ENCODE data around the gene ELP2. TPM values are rescaled to one million over a fixed set of nuclear protein-coding genes. Genes with fewer than 3 reads are reported as not detected.
A peak's percentile ranks its signal among the peaks of the same experiment; 100 is the strongest.
"Not testable (repeated sequence)": the region's sequence is repeated elsewhere in the genome, so short reads cannot be mapped to it uniquely, and the experiment has no call there.

Gene ELP2
- total RNA-seq (10 to 100 TPM; 27.4 to 80.5 (median 65.9) TPM), polyA plus RNA-seq (100 to 1,000 TPM in 1 of 3 donors, 10 to 100 TPM in 2; 52.4 to 150 (median 97.4) TPM)
- long read RNA-seq, donor 1, full-length matches to known transcripts = 13 of 13 reads
- long read RNA-seq, donor 1, partial matches to known transcripts = 0 of 13 reads
- long read RNA-seq, donor 1, other reads (novel, unspliced or antisense) = 0 of 13 reads
- long read RNA-seq, donor 2, full-length matches to known transcripts = 11 of 11 reads
- long read RNA-seq, donor 2, partial matches to known transcripts = 0 of 11 reads
- long read RNA-seq, donor 2, other reads (novel, unspliced or antisense) = 0 of 11 reads
- long read RNA-seq, donor 3, full-length matches to known transcripts = 7 of 25 reads
- long read RNA-seq, donor 3, partial matches to known transcripts = 18 of 25 reads
- long read RNA-seq, donor 3, other reads (novel, unspliced or antisense) = 0 of 25 reads
- long read RNA-seq, donor 4, full-length matches to known transcripts = 17 of 25 reads
- long read RNA-seq, donor 4, partial matches to known transcripts = 2 of 25 reads
- long read RNA-seq, donor 4, other reads (novel, unspliced or antisense) = 6 of 25 reads
- long read RNA-seq, donor 5, full-length matches to known transcripts = 72 of 90 reads
- long read RNA-seq, donor 5, partial matches to known transcripts = 3 of 90 reads
- long read RNA-seq, donor 5, other reads (novel, unspliced or antisense) = 15 of 90 reads
- long read RNA-seq, donor 6, full-length matches to known transcripts = 14 of 18 reads
- long read RNA-seq, donor 6, partial matches to known transcripts = 1 of 18 reads
- long read RNA-seq, donor 6, other reads (novel, unspliced or antisense) = 3 of 18 reads
- long read RNA-seq, donor 7, partial matches to known transcripts = 0 of 33 reads
- long read RNA-seq, donor 7, other reads (novel, unspliced or antisense) = 27 of 33 reads
- long read RNA-seq, donor 8, full-length matches to known transcripts = 16 of 16 reads
- long read RNA-seq, donor 8, partial matches to known transcripts = 0 of 16 reads
- long read RNA-seq, donor 8, other reads (novel, unspliced or antisense) = 0 of 16 reads
- long read RNA-seq, donor 9, full-length matches to known transcripts = 11 of 20 reads
- long read RNA-seq, donor 9, partial matches to known transcripts = 9 of 20 reads
- long read RNA-seq, donor 9, other reads (novel, unspliced or antisense) = 0 of 20 reads
- long read RNA-seq, donor 10, full-length matches to known transcripts = 4 of 4 reads
- long read RNA-seq, donor 10, partial matches to known transcripts = 0 of 4 reads
- long read RNA-seq, donor 10, other reads (novel, unspliced or antisense) = 0 of 4 reads

GRCh38 chr18:36129300-36130038, at the start of gene ELP2, which contains the start of gene SLC39A6:
Gene ELP2, plus strand, starts transcription at chr18:36129899. Its CDS starts 35 bp downstream, at chr18:36129934.
Gene SLC39A6, minus strand, starts transcription at chr18:36129340. Its CDS starts 2,333 bp downstream, at chr18:36127007.
- H3K4me3 ChIP-seq = peak within 1 kb of the TSS; percentile 48 to 90 (median 86)
- TF ChIP-seq CTCF (IDR thresholded peaks at IDR 0.05) (peak in 1 of 6 experiments; percentile 19), POLR2A (IDR thresholded peaks at IDR 0.05) (peak; percentile 76 to 79)
- intact Hi-C loops (cut with DNase I) = no loop called here
- peak within 1 kb of the TSS; percentile 93 to 100 (median 97) for H3K27ac ChIP-seq
- H3K4me1 ChIP-seq (replicated peaks in 1 of 2) = peaks cover 9 to 27% of the 10 kb centered on the region in 2 donors
- H3K9me3 ChIP-seq (replicated peaks in 1 of 3) = no peaks in the 10 kb centered on the region
- H3K27me3 ChIP-seq = no peaks in the 10 kb centered on the region
- 0 to 1% (median 0%) methylated on average over 11 to 69 of the region's 69 CpGs; no CpG with 5 or more reads in 1 of the 4 donors for whole genome bisulfite sequencing, 4 donors
- H3K36me3 ChIP-seq (replicated peaks in 1 of 2) = peaks cover 0 to 4% of the 10 kb centered on the region in 2 donors
- DNase-seq = peak; percentile 95 to 99 (median 98)

- H3K36me3 ChIP-seq (replicated peaks in 1 of 2); H3K4me1 ChIP-seq (replicated peaks in 1 of 2); H3K27ac ChIP-seq; H3K4me3 ChIP-seq; H3K9me3 ChIP-seq (replicated peaks in 1 of 3); intact Hi-C loops (cut with DNase I); H3K27me3 ChIP-seq; DNase-seq: not testable (repeated sequence)
- WGBS, 4 donors = 88 to 95% (median 89%) methylated on average over 2 of the region's 2 CpGs
Observed at GRCh38 chr18:36081118-36081517, 48.6 kb upstream of the ELP2 start.

- no peak overlapping the region for H3K4me3 ChIP-seq
- no peaks in the 10 kb centered on the region for H3K36me3 ChIP-seq (replicated peaks in 1 of 2)
- no peak for DNase-seq
- no peak overlapping the region for H3K27ac ChIP-seq
- WGBS, 4 donors = 64 to 71% (median 67%) methylated on average over 2 of the region's 2 CpGs
- no peak for TF ChIP-seq CTCF (IDR thresholded peaks at IDR 0.05)
- TF ChIP-seq POLR2A (IDR thresholded peaks at IDR 0.05) = no peak
- H3K27me3 ChIP-seq = no peaks in the 10 kb centered on the region
- no peaks in the 10 kb centered on the region for H3K4me1 ChIP-seq (replicated peaks in 1 of 2)
- peaks cover 0 to 6% (median 0%) of the 10 kb centered on the region in 3 donors for H3K9me3 ChIP-seq (replicated peaks in 1 of 3)
- intact Hi-C loops (cut with DNase I) = no loop called here
Observed at GRCh38 chr18:36083729-36084128, 46.0 kb upstream of the ELP2 start.

- H3K27ac ChIP-seq = no peak overlapping the region
- no peaks in the 10 kb centered on the region for H3K36me3 ChIP-seq (replicated peaks in 1 of 2)
- no peak overlapping the region for H3K4me3 ChIP-seq
- DNase-seq = no peak
- H3K9me3 ChIP-seq (replicated peaks in 1 of 3) = peaks cover 0 to 6% (median 0%) of the 10 kb centered on the region in 3 donors
- TF ChIP-seq POLR2A (IDR thresholded peaks at IDR 0.05) = no peak
- TF ChIP-seq CTCF (IDR thresholded peaks at IDR 0.05) = no peak
- H3K27me3 ChIP-seq = no peaks in the 10 kb centered on the region
- WGBS, 4 donors = 78 to 96% (median 81%) methylated on average over 3 to 4 of the region's 4 CpGs; no CpG with 5 or more reads in 1 of the 4 donors
- no peaks in the 10 kb centered on the region for H3K4me1 ChIP-seq (replicated peaks in 1 of 2)
- intact Hi-C loops (cut with DNase I) = no loop called here
Observed at GRCh38 chr18:36085195-36085594, 44.5 kb upstream of the ELP2 start.

Measured in adrenal gland (tissue), 19 donors.